Breast epithelium (tissue), 3 donors: ENCODE data around the gene ADGRG1.

Experiments
- POLR2AphosphoS5 ChIP-seq, 3 donors: sonication (generic); formaldehyde crosslinking; IDR thresholded peaks; one replicate each; pipeline ENCODE4 v1.6.1; 2017; ENCODE audit warnings: antibody characterized with exemption in 3 of 3
- TF ChIP-seq, protein P1 (sequence below), 3 donors: fragments of 450-650 bp; IDR thresholded peaks; one replicate each; pipeline ENCODE4 v1.5.1; 2016 to 2017; ENCODE audit warnings: antibody characterized with exemption in 3 of 3, mild to moderate bottlenecking in 3 of 3, moderate library complexity in 3 of 3

DNA sequence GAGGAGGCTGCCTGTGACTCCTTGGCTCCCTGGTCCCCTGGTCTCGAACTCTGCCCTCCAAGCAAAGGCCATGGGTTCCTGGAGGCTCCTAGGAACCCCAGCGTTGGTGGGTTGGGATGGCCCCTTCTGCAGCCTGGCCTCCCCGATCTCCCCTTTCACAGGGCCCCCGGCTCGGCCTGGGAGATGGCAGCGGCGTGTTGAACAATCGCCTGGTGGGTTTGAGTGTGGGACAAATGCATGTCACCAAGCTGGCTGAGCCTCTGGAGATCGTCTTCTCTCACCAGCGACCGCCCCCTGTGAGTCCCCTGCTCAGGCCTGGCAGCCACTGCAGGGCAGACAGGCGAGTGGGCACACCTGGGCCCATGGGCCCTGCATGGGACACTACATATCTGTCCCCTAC is 50.6 kb downstream of the ADGRG1 start:
- TF ChIP-seq, protein P1, sequence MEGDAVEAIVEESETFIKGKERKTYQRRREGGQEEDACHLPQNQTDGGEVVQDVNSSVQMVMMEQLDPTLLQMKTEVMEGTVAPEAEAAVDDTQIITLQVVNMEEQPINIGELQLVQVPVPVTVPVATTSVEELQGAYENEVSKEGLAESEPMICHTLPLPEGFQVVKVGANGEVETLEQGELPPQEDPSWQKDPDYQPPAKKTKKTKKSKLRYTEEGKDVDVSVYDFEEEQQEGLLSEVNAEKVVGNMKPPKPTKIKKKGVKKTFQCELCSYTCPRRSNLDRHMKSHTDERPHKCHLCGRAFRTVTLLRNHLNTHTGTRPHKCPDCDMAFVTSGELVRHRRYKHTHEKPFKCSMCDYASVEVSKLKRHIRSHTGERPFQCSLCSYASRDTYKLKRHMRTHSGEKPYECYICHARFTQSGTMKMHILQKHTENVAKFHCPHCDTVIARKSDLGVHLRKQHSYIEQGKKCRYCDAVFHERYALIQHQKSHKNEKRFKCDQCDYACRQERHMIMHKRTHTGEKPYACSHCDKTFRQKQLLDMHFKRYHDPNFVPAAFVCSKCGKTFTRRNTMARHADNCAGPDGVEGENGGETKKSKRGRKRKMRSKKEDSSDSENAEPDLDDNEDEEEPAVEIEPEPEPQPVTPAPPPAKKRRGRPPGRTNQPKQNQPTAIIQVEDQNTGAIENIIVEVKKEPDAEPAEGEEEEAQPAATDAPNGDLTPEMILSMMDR (IDR thresholded peaks at IDR 0.05): no peak
- TF ChIP-seq POLR2AphosphoS5 (IDR thresholded peaks at IDR 0.05): no peak
